H1 (cell line): ENCODE measurements around the gene MESD. TPM values are rescaled to one million over a fixed set of nuclear protein-coding genes. Genes with fewer than 3 reads are reported as not detected.

Experiments
- BRCA1 ChIP-seq: IDR thresholded peaks from 2 replicates; pipeline ENCODE4 v1.6.1; 2012; ENCODE audit warnings: low read depth, low read length, improper control_type of control experiment
- CHD2 ChIP-seq: IDR thresholded peaks from 2 replicates; pipeline ENCODE4 v1.6.1; 2012; ENCODE audit warnings: low read length, improper control_type of control experiment
- EZH2 ChIP-seq: fragments of 200-600 bp; sonication (generic); IDR thresholded peaks from 2 replicates; pipeline ENCODE4 v1.7.1; 2012; ENCODE audit warnings: low read depth, mild to moderate bottlenecking, moderate library complexity, low read length, inconsistent platforms; ENCODE audit not compliant: severe bottlenecking
- JUN ChIP-seq: IDR thresholded peaks from 2 replicates; pipeline ENCODE4 v1.6.1; 2011; ENCODE audit warnings: low read depth, mild to moderate bottlenecking, improper control_type of control experiment, low read length
- SP2 ChIP-seq: IDR thresholded peaks from 2 replicates; pipeline ENCODE4 v1.6.1; 2012; ENCODE audit warnings: mild to moderate bottlenecking, low read length, inconsistent platforms
- SP4 ChIP-seq: IDR thresholded peaks from 2 replicates; pipeline ENCODE4 v1.6.1; 2012; ENCODE audit warnings: low read length, inconsistent platforms
- SRF ChIP-seq: IDR thresholded peaks from 2 replicates; pipeline ENCODE4 v1.6.1; 2011; ENCODE audit warnings: mild to moderate bottlenecking, low read depth, low read length, moderate library complexity
- polyA plus RNA-seq, 7 experiments: library from polyadenylated mRNA; depleted of rRNA in 3 of 7; stranded (reverse) in 5 of 7; unstranded in 2 of 7; fragments of >200 nt in 5 of 7; fragments of 200-250 nt in 2 of 7; gene quantifications; 1 replicate in 5 of 7; 2 replicates in 1 of 7; 4 replicates in 1 of 7; pipeline versions ENCODE4 v1.2.1 to v1.2.3, GENCODE V29; 2011 to 2013; ENCODE audit warnings: missing spikeins in 2 of 7, mixed read lengths in 2 of 7
- total RNA-seq: library from RNA; stranded (reverse); fragmentation: NEBNext Ultra II Directional; extraction: Animal tissue kit (Norgen Biotek cat#: 25700); gene quantifications from 2 replicates; pipeline ENCODE4 v1.2.1, GENCODE V29; 2021
- TF ChIP-seq, protein P1 (sequence below): fragments of 300-600 bp; sonication (generic); IDR thresholded peaks from 2 replicates; pipeline ENCODE4 v1.7.1; 2012; ENCODE audit warnings: low read length, moderate library complexity, mild to moderate bottlenecking, inconsistent platforms; ENCODE audit not compliant: insufficient replicate concordance
- TF ChIP-seq, protein P2 (sequence below): IDR thresholded peaks from 2 replicates; pipeline ENCODE4 v1.6.1; 2011; ENCODE audit warnings: low read depth, mild to moderate bottlenecking, low read length; ENCODE audit not compliant: insufficient read depth

The MESD gene
- total and polyA plus RNA-seq, 2 of the 8 experiments (the other 6 are each of a cell fraction or from before 2014, with no cell fraction given), result 11.0 to 28.3 TPM

DNA sequence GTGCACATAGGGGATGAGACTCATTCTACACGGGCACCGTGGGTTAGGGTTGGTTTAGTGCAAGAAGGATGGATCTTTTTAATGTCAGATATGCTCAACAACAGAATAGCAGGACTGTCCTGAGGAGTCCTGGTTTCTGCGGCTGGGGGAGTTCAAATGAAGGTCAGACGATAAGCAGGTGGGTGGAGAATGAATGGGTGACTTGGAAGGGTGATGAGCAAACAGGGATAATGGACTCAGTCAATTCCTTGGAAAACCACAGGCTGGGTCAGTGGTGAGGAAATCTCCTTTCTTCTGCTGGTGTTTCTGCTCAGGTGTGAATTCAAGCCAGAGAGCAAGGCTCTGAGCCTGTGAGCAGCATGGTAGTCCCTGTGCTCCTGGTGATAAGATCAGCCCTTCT, 59.9 kb downstream of the MESD start (continued):
- TF ChIP-seq, protein P1, sequence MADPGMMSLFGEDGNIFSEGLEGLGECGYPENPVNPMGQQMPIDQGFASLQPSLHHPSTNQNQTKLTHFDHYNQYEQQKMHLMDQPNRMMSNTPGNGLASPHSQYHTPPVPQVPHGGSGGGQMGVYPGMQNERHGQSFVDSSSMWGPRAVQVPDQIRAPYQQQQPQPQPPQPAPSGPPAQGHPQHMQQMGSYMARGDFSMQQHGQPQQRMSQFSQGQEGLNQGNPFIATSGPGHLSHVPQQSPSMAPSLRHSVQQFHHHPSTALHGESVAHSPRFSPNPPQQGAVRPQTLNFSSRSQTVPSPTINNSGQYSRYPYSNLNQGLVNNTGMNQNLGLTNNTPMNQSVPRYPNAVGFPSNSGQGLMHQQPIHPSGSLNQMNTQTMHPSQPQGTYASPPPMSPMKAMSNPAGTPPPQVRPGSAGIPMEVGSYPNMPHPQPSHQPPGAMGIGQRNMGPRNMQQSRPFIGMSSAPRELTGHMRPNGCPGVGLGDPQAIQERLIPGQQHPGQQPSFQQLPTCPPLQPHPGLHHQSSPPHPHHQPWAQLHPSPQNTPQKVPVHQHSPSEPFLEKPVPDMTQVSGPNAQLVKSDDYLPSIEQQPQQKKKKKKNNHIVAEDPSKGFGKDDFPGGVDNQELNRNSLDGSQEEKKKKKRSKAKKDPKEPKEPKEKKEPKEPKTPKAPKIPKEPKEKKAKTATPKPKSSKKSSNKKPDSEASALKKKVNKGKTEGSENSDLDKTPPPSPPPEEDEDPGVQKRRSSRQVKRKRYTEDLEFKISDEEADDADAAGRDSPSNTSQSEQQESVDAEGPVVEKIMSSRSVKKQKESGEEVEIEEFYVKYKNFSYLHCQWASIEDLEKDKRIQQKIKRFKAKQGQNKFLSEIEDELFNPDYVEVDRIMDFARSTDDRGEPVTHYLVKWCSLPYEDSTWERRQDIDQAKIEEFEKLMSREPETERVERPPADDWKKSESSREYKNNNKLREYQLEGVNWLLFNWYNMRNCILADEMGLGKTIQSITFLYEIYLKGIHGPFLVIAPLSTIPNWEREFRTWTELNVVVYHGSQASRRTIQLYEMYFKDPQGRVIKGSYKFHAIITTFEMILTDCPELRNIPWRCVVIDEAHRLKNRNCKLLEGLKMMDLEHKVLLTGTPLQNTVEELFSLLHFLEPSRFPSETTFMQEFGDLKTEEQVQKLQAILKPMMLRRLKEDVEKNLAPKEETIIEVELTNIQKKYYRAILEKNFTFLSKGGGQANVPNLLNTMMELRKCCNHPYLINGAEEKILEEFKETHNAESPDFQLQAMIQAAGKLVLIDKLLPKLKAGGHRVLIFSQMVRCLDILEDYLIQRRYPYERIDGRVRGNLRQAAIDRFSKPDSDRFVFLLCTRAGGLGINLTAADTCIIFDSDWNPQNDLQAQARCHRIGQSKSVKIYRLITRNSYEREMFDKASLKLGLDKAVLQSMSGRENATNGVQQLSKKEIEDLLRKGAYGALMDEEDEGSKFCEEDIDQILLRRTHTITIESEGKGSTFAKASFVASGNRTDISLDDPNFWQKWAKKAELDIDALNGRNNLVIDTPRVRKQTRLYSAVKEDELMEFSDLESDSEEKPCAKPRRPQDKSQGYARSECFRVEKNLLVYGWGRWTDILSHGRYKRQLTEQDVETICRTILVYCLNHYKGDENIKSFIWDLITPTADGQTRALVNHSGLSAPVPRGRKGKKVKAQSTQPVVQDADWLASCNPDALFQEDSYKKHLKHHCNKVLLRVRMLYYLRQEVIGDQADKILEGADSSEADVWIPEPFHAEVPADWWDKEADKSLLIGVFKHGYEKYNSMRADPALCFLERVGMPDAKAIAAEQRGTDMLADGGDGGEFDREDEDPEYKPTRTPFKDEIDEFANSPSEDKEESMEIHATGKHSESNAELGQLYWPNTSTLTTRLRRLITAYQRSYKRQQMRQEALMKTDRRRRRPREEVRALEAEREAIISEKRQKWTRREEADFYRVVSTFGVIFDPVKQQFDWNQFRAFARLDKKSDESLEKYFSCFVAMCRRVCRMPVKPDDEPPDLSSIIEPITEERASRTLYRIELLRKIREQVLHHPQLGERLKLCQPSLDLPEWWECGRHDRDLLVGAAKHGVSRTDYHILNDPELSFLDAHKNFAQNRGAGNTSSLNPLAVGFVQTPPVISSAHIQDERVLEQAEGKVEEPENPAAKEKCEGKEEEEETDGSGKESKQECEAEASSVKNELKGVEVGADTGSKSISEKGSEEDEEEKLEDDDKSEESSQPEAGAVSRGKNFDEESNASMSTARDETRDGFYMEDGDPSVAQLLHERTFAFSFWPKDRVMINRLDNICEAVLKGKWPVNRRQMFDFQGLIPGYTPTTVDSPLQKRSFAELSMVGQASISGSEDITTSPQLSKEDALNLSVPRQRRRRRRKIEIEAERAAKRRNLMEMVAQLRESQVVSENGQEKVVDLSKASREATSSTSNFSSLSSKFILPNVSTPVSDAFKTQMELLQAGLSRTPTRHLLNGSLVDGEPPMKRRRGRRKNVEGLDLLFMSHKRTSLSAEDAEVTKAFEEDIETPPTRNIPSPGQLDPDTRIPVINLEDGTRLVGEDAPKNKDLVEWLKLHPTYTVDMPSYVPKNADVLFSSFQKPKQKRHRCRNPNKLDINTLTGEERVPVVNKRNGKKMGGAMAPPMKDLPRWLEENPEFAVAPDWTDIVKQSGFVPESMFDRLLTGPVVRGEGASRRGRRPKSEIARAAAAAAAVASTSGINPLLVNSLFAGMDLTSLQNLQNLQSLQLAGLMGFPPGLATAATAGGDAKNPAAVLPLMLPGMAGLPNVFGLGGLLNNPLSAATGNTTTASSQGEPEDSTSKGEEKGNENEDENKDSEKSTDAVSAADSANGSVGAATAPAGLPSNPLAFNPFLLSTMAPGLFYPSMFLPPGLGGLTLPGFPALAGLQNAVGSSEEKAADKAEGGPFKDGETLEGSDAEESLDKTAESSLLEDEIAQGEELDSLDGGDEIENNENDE, result no peak
- no peak for TF ChIP-seq EZH2
- no peak for TF ChIP-seq BRCA1
- TF ChIP-seq SRF, result no peak
- TF ChIP-seq SP2, result no peak
- TF ChIP-seq JUN, result no peak
- no peak for TF ChIP-seq SP4
- TF ChIP-seq, protein P2, sequence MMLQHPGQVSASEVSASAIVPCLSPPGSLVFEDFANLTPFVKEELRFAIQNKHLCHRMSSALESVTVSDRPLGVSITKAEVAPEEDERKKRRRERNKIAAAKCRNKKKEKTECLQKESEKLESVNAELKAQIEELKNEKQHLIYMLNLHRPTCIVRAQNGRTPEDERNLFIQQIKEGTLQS, result no peak
- no peak for TF ChIP-seq CHD2
